ENCODE results near the gene NUP43. TPM values are rescaled to one million over a fixed set of nuclear protein-coding genes. Genes with fewer than 3 reads are reported as not detected.

NUP43 gene
- total RNA-seq, 4 donors from 2014 or later: 18.9 to 24.3 (median 22.6) TPM

GRCh38 chr6:149698175-149698574 lies 48.2 kb downstream of the NUP43 start:
- peaks cover 0 to 30% (median 0%) of the 10 kb centered on the region in 3 donors for H3K36me3 ChIP-seq
- no peak for DNase-seq (ENCODE audit: low spot score in 2 of 2)
- no peak for TF ChIP-seq EP300 (IDR thresholded peaks at IDR 0.05)
- TF ChIP-seq, protein P1, sequence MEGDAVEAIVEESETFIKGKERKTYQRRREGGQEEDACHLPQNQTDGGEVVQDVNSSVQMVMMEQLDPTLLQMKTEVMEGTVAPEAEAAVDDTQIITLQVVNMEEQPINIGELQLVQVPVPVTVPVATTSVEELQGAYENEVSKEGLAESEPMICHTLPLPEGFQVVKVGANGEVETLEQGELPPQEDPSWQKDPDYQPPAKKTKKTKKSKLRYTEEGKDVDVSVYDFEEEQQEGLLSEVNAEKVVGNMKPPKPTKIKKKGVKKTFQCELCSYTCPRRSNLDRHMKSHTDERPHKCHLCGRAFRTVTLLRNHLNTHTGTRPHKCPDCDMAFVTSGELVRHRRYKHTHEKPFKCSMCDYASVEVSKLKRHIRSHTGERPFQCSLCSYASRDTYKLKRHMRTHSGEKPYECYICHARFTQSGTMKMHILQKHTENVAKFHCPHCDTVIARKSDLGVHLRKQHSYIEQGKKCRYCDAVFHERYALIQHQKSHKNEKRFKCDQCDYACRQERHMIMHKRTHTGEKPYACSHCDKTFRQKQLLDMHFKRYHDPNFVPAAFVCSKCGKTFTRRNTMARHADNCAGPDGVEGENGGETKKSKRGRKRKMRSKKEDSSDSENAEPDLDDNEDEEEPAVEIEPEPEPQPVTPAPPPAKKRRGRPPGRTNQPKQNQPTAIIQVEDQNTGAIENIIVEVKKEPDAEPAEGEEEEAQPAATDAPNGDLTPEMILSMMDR (IDR thresholded peaks at IDR 0.05): no peak
- TF ChIP-seq POLR2A (IDR thresholded peaks at IDR 0.05): no peak
- 93% methylated on average over 2 of the region's 2 CpGs for WGBS, 2 donors
- no peaks in the 10 kb centered on the region for H3K27me3 ChIP-seq
- H3K27ac ChIP-seq: no peak overlapping the region
- no peaks in the 10 kb centered on the region for H3K9me3 ChIP-seq
- H3K4me3 ChIP-seq: no peak overlapping the region
- H3K4me1 ChIP-seq: peaks cover 0 to 29% (median 0%) of the 10 kb centered on the region in 4 donors

- Histone ChIP-seq H3K27me3 (no peaks in the 10 kb centered on the region), H3K9me3 (no peaks in the 10 kb centered on the region), H3K36me3 (peaks cover 0 to 43% (median 0%) of the 10 kb centered on the region in 3 donors), H3K4me1 (peaks cover 0 to 22% (median 0%) of the 10 kb centered on the region in 4 donors), H3K27ac (no peak overlapping the region), H3K4me3 (no peak overlapping the region)
- 52 to 60% methylated on average over 1 of the region's 1 CpG for WGBS, 2 donors
- no peak for DNase-seq (ENCODE audit: low spot score in 2 of 2)
- TF ChIP-seq EP300 (IDR thresholded peaks at IDR 0.05) (no peak), POLR2A (IDR thresholded peaks at IDR 0.05) (no peak)
- TF ChIP-seq, protein P1 (IDR thresholded peaks at IDR 0.05): no peak
Observed at GRCh38 chr6:149696901-149697300, 49.4 kb downstream of the NUP43 start.

- Histone ChIP-seq H3K4me1 (peaks cover 0 to 5% (median 0%) of the 10 kb centered on the region in 4 donors), H3K4me3 (no peak overlapping the region), H3K27me3 (no peaks in the 10 kb centered on the region), H3K9me3 (no peaks in the 10 kb centered on the region), H3K27ac (no peak overlapping the region), H3K36me3 (peaks cover 0 to 53% (median 0%) of the 10 kb centered on the region in 3 donors)
- TF ChIP-seq, protein P1 (IDR thresholded peaks at IDR 0.05): no peak
- no peak for TF ChIP-seq EP300 (IDR thresholded peaks at IDR 0.05)
- TF ChIP-seq POLR2A (IDR thresholded peaks at IDR 0.05): no peak
- no peak for DNase-seq (ENCODE audit: low spot score in 2 of 2)
- 58 to 76% methylated on average over 2 of the region's 2 CpGs for WGBS, 2 donors
Observed at GRCh38 chr6:149694921-149695320, 51.4 kb downstream of the NUP43 start.

- no peaks in the 10 kb centered on the region for H3K27me3 ChIP-seq
- no peak overlapping the region for H3K27ac ChIP-seq
- 96 to 100% methylated on average over 2 of the region's 2 CpGs for WGBS, 2 donors
- TF ChIP-seq, protein P1 (IDR thresholded peaks at IDR 0.05): no peak
- no peak for TF ChIP-seq EP300 (IDR thresholded peaks at IDR 0.05)
- no peak for TF ChIP-seq POLR2A (IDR thresholded peaks at IDR 0.05)
- peaks cover 0 to 70% (median 6%) of the 10 kb centered on the region in 3 donors for H3K36me3 ChIP-seq
- H3K4me1 ChIP-seq: no peaks in the 10 kb centered on the region
- no peak overlapping the region for H3K4me3 ChIP-seq
- H3K9me3 ChIP-seq: no peaks in the 10 kb centered on the region
- DNase-seq (ENCODE audit: low spot score in 2 of 2): no peak
Observed at GRCh38 chr6:149691201-149691600, 55.1 kb downstream of the NUP43 start.

GRCh38 chr6:149686230-149686629 lies 60.1 kb downstream of the NUP43 start:
- H3K36me3 ChIP-seq: peaks cover 0 to 76% (median 6%) of the 10 kb centered on the region in 3 donors
- 73 to 74% methylated on average over 7 of the region's 7 CpGs for WGBS, 2 donors

More at GRCh38 chr6:149686230-149686629, 60.1 kb downstream of the NUP43 start:
- no peaks in the 10 kb centered on the region for H3K4me1 ChIP-seq
- no peak overlapping the region for H3K4me3 ChIP-seq
- no peak overlapping the region for H3K27ac ChIP-seq
- H3K27me3 ChIP-seq: no peaks in the 10 kb centered on the region
- H3K9me3 ChIP-seq: no peaks in the 10 kb centered on the region
- no peak for DNase-seq (ENCODE audit: low spot score in 2 of 2)
- TF ChIP-seq, protein P1 (IDR thresholded peaks at IDR 0.05): no peak
- TF ChIP-seq EP300 (IDR thresholded peaks at IDR 0.05) (no peak), POLR2A (IDR thresholded peaks at IDR 0.05) (no peak)

All from tibial nerve (tissue), 4 donors.